ENCODE measurements around the gene IFT27. TPM values are rescaled to one million over a fixed set of nuclear protein-coding genes. Genes with fewer than 3 reads are reported as not detected.

The IFT27 gene
- total and polyA plus RNA-seq, 2 of the 4 experiments (the other 2 are of a cell fraction) = 14.5 to 26.9 TPM

GRCh38 chr22:36769541-36770512 is 6.1 kb downstream of the IFT27 start (continued):
- TF ChIP-seq BHLHE40 (IDR thresholded peaks at IDR 0.05; ENCODE audit: low read depth, low read length) (no peak), RFX5 (IDR thresholded peaks at IDR 0.05; ENCODE audit: low read depth, low read length) (no peak)

- Histone ChIP-seq H3K4ac (ENCODE audit: low read depth, low read length) (no peak overlapping the region), H3K9me3 (ENCODE audit: control insufficient read depth, insufficient read depth, low read length) (no peaks in the 10 kb centered on the region), H2AK5ac (ENCODE audit: low read depth, low read length) (no peak overlapping the region), H3K23ac (ENCODE audit: low read depth, low read length) (no peak overlapping the region), H3K27ac (ENCODE audit: insufficient read depth, low read length) (no peak overlapping the region), H3K18ac (ENCODE audit: low read depth, low read length) (no peak overlapping the region), H2AFZ (replicated peaks; ENCODE audit: low read length, poor library complexity) (no peak overlapping the region), H3K56ac (ENCODE audit: extremely low read depth, insufficient read depth, low read length) (no peak overlapping the region), H2BK20ac (ENCODE audit: low read depth, low read length) (no peak overlapping the region), H2BK120ac (ENCODE audit: low read depth, low read length) (no peak overlapping the region), H3K27me3 (ENCODE audit: control insufficient read depth, insufficient read depth, low read length) (no peaks in the 10 kb centered on the region), H2BK15ac (ENCODE audit: low read depth, low read length) (no peak overlapping the region), H3K4me3 (ENCODE audit: insufficient read depth, low read depth, low read length) (no peak overlapping the region), H2AK9ac (replicated peaks; ENCODE audit: low read depth, low read length, poor library complexity) (no peak overlapping the region), H3K9me1 (ENCODE audit: insufficient read depth, low read length) (no peaks in the 10 kb centered on the region; the same call in 1 of the 2 replicates), H3K36me3 (ENCODE audit: control insufficient read depth, insufficient read depth, low read length) (peaks cover 17% of the 10 kb centered on the region), H4K8ac (ENCODE audit: low read depth in 2 of 2, low read length in 2 of 2) (no peak overlapping the region), H2BK5ac (ENCODE audit: low read depth, low read length, poor library complexity, severe bottlenecking) (no peak overlapping the region), H3K4me2 (ENCODE audit: low read depth, low read length) (no peak overlapping the region), H3K4me1 (ENCODE audit: control insufficient read depth, insufficient read depth, low read length) (peaks cover 5% of the 10 kb centered on the region; the same call in 1 of the 2 replicates), H3K79me1 (ENCODE audit: low read depth in 1 of 2, low read length in 2 of 2) (peaks cover under 1 to 4% of the 10 kb centered on the region in 2 experiments; a peak in 1 of 4 replicates), H3K9ac (ENCODE audit: low read depth, low read length) (no peak overlapping the region), H4K5ac (ENCODE audit: low read depth, low read length) (no peak overlapping the region), H3K14ac (replicated peaks; ENCODE audit: low read depth, low read length) (no peak overlapping the region), H4K91ac (ENCODE audit: insufficient read depth, low read depth, low read length) (no peak overlapping the region), H4K20me1 (ENCODE audit: insufficient read depth, low read length) (no peaks in the 10 kb centered on the region)
- in situ Hi-C loops (cut with MboI; ENCODE audit: low sequenced_read_pairs) (no loop called here), intact Hi-C loops (cut with micrococcal nuclease) (no loop called here), dilution Hi-C loops (cut with HindIII; ENCODE audit: low sequenced_read_pairs, unreplicated experiment) (no loop called here)
- ChIA-PET CTCF (interaction anchor here (0.6 kb wide), 1 partner anchor 87 kb away, joined by 4 read pairs; no protein-coding TSS in a partner anchor), POLR2A (ENCODE audit: unreplicated experiment) (interaction anchor here (1.4 kb wide), 1 partner anchor 7 kb away, joined by 4 read pairs; the partner anchor contains the start of gene IFT27)
- ATAC-seq (ENCODE audit: low read depth) = no peak
- 92% methylated on average over 7 of the region's 13 CpGs; no CpG with 5 or more reads in 1 of the 2 experiments for WGBS, 2 experiments (ENCODE audit: extremely low coverage in 2 of 2, insufficient read length in 1 of 2)
- DNase-seq = no peak
- BruUV-seq (replicated peaks) = no TSS peak
- TF ChIP-seq NFE2L2 (IDR thresholded peaks at IDR 0.05; ENCODE audit: low read depth, low read length) (no peak), CEBPB (IDR thresholded peaks at IDR 0.05; ENCODE audit: low read depth, low read length) (no peak), BHLHE40 (IDR thresholded peaks at IDR 0.05; ENCODE audit: low read depth, low read length) (no peak), ELK1 (IDR thresholded peaks at IDR 0.05; ENCODE audit: borderline replicate concordance, low read depth, low read length) (no peak), USF2 (IDR thresholded peaks at IDR 0.05; ENCODE audit: low read depth, low read length) (no peak), FOS (IDR thresholded peaks at IDR 0.05; ENCODE audit: low read depth, low read length) (no peak), SMC3 (IDR thresholded peaks at IDR 0.05; ENCODE audit: low read depth, low read length) (no peak), CTCF (conservative IDR thresholded peaks at IDR 0.05; ENCODE audit: low read depth, low read length) (no peak), RCOR1 (IDR thresholded peaks at IDR 0.05; ENCODE audit: insufficient replicate concordance, low read length) (no peak), MXI1 (IDR thresholded peaks at IDR 0.05; ENCODE audit: borderline replicate concordance, low read depth, low read length) (no peak)
Observed at GRCh38 chr22:36768616-36769015, 7.3 kb downstream of the IFT27 start.

All from IMR-90 (cell line).